ENCODE results near the gene HBS1L.

HBS1L gene

DNA sequence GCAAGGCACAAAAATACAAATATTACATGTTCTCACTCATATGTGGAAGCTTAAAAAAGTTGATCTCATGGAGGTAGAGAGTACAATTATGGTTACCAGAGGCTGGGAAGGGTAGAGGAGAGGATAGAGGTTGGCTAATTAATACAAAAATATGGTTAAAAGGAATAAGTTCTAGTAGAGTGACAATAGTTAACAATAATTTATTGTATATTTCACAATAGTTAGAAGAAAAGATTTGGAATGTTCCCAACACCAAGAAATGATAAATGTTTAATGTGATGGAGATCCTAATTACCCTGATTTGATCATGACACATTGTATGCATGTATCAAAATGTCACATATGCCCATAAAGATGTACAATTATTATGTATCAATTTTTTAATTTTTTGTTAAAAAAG is 106.5 kb downstream of the HBS1L start:
- DNase-seq = no peak

DNA sequence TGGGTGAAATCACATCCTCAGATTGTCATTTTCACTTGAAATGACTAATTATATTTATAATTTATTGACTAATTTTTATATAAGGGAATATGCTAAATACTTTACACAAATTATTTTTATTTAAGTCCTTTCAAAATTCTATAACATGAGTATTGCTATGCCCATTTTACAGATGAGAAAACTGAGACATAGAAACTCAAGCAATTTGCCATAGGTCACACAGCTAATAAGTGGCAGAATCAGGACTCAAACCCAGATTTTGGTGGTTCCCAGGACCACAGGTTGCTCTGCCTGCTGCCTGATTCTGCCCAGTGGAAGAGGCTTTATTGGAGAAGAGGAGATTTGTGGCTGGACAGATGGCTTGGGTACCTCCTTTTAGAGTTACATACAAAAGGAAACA is 109.6 kb downstream of the HBS1L start:
- no peak for DNase-seq

DNA sequence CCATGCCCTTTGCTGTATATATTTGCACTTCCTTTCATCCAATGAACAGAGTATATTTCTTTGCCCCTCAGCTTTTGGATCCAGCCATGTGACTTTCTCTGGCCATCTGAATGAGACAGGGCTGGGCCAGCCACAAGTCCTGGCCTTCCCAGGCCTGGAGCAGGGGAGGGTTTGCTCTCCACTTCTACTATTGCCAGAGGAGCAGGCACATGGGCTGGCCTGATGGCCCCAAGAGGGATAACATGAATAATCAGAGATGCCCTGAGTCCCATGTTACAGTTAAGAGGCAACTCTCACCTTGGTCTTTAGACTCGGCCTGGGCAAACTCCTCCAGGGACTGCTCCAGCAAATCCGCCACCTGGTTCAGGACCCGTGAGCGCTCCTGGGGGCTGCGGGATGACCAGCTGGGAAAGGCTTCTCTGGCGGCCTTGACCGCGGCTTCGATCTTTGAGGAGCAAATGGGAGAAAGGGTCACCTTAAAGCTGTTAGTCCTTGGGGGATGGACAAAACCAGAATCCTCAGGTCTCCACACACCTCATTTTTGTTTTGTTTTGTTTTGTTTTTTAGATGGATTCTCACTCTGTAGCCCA is 111.0 kb downstream of the HBS1L start:
- DNase-seq = no peak

DNA sequence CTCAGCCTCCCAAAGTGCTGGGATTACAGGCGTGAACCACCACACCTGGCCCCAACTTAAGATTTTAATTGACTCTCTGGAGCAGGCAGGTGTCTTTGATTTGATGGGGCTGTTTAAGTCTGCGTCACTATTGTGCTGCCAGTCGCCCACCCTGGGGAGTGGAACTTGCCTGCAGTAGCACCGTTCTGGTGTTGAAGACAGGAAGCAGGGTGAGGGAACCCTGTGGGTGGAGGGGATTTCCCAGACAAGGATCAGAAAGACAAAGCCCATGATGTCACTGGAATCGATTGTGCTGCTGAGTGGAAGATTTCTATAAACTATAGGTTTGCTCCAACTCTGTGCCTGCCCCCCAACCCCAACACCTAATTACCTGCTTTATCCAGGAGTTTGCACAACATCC is 115.7 kb downstream of the HBS1L start:
- DNase-seq = no peak

DNA sequence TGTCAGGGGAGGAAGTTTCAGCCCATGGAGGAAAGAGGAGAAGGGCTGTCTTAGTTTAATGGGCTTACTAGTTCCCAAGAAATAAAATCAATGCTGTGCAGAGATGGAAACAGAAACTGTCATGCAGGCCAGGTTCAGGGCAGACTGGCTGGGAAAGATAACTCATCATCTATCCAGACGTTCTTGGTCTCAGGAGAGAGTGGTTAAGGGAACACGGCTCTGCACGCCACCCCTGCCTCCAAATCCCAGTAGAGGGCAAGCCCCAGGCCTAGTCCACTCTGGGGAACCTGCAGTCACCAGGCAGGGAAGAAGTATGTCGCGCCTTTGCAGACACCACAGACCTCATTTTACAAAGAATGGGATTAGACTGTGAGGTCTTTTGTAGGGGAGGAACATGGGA is 117.2 kb downstream of the HBS1L start:
- DNase-seq = no peak

DNA sequence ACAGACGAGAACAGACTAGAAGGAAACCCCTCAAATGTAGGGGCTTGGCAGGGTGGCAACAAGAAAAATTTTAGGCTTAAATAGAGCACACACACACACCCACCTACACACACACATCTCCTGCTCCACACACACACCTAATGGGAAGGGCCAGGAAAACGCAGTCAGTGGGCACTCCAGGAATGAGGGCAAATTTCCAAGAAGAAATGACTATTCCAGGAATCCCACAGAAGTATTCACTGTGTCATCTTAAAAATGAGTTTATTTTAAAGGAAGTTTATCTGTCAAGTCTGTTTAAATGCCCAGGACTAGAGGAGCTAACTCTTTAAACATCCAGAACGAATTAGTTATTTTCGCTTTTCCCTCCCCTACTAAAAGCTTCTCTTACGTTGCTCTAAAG is 117.7 kb downstream of the HBS1L start:
- no peak for DNase-seq

DNA sequence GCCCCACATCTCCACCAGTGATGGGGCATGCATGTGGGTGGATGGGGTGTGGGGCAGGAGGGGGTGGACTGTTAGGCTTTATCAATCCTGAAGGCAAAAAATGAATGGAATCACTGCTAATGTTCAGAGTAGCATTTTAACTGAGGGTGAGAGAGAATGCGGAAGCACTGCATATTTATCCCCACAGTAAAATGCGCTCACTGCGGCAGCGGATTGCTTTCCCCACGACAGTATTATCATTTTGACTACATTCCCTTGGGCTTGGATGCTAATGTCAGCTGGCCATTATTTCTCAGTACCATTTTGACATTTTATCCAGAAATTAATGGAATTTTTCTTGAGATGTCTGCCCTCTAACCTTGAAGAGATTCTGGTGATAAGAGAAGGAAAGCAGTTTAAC is 118.1 kb downstream of the HBS1L start:
- no peak for DNase-seq

DNA sequence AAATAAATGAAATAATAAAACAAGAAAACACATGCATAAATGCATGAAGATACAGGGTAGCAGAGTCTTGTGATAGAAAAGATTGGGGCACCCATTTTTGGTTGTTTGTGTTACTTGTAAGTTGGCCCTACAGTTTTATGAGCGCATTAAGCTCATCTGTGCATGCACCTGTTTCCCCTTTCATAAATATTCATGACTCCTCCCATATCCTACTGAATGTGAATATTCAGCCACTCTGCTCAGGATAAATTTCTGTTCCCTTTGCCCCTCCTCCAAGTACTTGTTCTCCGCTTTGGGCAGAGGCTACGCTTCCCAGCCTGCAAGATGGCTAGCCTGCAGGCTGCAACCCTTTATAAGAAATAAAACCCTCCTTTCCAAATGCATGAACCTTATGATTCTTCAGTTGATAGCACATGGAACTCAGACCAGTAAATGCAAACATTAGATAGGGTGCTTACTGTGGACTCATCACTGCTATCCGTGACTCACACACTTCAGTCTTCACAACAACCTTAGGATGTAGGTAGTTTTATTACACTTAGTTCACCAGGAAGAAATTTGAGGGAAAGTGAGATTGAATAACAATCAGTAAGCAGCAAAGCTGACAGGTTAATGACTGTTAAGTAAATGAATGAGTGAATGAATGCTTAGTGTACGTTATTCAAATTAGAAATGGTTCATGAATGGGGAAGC is 119.7 kb downstream of the HBS1L start:
- DNase-seq = no peak

DNA sequence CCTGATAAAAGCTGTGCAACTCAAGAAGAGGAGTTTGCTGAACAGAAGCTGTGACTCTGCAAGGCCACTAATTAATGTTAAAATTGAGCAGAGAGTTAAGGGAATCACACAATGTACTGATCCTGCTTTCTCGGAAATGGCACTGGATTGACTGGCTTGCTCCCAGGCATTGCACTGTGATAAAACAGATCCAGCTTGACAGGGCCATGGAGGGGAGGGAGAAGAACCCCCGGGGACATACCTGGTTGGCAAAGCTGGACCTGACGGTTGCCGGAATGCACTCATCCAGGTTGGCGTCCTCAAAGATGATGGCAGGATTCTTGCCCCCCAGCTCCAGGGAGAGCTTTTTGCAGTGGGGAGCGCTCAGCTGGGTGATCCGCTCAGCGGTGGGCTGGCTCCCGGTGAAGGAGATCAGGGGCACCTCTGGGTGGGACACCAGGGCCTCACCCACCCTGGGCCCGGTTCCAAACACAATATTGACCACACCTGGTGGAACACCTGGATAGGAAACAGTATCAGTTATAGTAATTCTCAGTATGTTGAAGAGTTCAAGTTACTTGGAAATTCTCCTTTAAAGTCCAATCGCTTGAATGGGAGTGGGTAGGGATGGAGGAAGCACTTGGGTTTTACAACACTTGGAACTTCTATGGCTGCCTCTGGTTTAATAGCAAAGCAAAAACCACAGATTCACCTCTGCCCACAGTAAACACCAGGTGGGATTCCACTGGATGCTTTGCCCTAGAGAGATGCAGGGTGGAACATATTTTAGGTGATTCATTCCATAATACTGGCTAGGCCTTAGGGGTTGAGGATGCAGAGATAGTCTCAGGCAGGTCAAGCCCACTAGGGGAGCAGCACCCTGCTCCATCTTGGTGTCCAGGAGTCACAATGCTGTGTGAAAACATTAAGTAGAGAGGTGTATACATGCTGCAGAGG is 121.8 kb downstream of the HBS1L start:
- no peak for DNase-seq

DNA sequence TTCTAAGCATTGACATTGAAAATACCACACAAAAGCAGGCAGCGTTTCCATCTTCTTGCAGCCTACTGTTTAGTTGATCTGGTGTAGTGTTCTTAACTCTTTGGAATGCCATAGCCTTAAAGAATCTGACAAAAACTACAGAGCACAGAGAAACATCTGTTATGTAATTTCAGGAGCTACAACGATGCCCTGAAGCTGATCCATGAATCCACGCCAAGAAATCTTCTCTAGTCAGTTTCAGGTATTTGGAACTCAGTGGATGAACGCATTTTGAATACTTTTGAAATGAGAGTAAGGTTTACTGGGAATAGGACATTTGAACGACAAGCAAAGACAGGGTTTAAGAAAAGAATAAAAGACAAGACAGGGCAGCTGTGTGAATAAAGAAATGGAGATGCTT is 122.5 kb downstream of the HBS1L start:
- no peak for DNase-seq

DNA sequence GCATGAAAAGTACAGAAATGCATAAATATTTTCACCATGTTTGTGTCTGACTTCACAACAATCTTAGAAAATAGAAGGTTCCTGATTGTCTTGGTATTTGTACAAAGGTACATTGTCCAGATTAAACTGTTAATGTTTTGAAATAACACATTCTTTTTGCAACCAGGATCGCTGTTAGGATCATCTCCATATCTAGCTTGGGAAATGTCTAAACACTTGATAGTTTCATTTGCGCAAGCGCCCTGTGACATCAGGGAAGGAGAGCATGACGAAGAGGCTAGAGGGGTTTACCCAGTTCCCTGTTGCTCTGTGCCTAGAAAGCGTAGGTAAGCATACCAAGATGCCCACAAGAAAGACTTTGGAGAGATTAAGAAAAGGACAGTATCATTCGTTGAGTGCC is 124.2 kb downstream of the HBS1L start:
- no peak for DNase-seq

DNA sequence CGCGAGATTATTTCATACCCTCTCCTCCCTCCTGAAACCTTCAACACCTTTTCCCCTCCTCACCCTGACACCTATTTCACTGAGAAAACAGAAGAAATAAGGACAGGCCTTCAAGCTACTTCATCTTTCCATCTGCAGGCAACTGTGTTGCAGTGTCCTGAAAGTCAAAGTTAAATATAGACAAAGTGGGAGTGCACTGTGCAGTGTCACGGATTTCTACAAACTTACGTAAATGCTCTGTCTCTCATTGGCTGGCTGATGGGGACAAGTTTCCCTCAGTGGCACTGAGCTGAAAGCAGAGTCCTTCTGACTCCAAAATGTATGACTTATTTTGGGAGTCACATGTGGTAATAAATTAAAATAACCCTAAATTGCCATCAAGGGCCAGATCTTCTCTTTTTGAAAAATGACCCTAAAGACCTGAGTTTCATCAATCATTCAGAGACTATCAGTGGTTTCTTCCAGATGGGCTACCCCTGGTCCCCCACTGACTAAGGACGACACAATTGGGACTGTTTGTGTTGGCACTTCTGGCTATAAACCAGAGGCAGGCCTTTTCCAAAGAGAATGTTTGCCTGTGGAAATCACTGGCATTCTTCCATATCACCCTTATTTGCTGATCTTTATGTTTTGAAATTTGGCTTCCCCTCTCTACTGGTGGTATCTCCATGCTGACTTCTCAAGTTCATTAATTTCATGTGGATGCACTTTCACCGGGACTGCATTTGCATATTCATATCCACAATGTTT is 126.3 kb downstream of the HBS1L start:
- DNase-seq = no peak

DNA sequence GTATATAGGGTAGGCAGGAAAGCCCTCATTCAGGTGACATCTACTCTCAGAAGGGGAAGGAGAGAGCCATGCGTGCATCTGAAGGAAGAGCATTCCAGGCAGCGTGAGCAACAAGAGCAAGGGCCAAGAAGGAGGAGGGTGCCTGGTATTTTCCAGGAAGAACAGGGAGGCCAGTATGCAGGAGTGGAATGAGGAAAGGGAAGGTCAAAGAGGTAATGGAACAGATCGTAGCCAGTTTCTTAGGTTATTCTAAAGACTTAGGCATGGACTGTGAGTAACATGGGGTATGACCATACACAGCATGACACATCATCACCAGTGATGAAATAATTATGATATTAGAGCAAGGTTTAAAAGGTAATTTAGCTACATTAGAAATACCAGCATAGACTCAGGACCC is 128.8 kb downstream of the HBS1L start:
- no peak for DNase-seq

DNA sequence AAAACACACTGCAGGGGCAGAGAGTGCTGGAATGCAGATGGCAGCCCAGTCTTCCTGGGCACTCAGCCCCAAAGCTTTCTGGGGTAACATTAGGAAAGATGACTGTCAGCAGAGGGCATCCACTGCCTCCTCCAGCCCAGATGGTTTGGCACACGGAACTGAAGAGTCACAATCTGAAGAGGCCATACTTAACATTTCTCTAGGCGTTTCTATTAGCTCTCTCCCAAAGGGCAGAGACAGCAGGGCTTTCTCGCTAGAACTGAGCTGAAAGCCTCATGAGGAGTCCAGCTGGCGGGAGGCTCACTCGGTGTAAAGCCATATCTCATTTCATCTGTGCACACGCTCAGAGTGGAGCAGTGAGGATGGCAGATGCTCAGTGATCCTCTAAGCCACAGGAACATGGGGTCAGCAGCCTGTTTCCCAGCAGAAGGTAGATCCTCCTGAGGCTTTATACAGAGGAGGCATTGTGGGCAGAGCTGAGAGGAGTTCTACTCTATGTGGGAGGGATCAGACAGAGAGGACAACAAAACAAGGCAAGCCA is 132.8 kb downstream of the HBS1L start:
- DNase-seq = no peak

DNA sequence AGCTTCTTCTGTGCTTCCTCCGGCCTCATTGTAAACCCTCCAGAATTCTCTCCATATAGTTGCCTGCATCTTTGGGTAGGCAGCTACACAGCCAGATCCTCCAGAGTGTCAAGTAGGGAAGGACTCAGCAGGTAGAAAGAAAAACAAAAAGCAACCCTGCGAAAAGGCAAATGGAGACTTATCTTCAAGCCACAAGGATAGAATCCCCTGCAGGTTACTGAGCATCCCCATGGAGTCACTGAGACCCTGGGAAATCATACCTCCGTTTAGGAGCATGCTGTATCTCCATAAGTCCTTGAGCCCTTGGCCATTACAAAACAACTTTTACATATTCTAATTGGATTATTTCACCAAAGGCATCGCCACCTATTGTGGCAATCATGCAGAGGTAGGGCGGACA is 133.3 kb downstream of the HBS1L start:
- DNase-seq = no peak

DNA sequence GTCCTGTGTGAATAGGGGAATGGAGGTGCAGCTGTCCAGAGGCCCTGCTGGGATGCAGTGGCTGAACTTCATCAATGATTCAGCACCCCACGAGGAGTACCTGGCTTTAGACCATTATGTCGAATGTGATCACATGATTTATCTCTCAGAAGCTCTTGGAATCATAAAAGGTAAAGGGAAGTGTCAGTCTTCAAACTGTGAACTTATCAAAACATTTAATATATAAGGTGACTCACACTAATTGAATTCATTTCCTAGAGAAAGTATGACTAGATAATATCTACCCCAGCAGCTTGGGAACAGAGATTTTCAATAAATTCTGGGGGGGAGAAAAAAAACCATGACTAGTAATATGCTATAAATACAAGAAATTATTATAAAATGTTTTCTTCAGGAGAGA is 134.2 kb downstream of the HBS1L start:
- DNase-seq = no peak

DNA sequence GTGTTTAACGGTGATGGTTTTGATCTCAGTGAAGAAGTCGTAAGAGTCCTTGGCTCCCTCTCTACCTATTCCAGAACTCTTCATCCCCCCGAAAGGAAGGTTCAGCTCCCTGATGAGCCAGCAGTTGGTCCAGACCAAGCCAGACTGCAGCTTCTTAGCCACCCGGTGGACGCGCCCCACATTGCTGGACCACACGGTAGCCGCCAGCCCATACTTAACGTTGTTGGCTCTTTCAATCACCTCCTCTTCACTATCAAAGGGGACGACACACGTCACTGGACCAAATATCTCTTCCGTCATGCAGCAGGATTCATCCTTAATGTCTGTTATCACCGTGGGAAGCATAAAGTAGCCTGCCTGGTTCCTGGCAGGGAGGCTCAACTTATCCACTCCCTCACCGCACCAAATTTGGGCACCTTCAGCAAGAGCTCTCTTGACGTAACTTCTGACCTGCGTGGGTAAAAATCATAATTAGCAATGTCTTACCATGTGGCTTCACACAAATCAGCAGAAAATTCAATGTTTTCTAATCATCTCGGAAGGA is 136.1 kb downstream of the HBS1L start:
- no peak for DNase-seq

DNA sequence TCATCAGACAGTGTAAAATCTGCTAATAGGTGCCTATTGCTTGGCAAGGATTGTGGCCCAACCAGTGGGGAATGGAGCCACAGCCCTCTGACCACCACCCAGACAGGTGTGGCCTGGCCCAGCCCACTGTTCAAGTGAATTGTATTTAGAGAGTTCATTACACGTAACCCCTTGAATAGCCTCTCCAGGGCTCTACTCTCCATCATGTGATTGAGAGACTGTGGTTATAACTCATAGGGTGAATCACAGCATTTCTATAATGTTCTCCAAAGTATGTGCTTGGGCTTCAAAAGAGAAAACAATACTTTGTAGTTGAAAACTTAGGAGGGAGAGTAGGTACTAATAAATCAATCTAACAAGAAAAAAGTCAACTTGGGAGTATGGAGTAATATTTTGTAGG is 143.1 kb downstream of the HBS1L start:
- no peak for DNase-seq

DNA sequence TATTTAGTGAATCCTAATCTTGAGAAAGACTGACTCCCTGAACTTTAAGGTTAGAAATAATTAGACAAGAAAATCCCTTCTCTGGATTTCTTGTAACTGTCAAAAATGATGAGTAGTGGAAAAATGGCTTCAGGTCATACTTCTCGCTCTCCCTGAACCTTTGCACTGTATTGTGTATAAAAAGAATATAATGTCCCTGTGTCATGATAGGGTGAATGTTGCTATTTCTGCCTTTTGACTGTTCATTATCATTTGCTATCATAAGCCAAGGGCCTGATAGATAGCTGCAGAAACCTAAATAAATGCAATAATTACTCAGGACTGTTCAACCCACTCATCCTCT is 144.1 kb downstream of the HBS1L start:
- DNase-seq = no peak
